Smooth muscle cell (in vitro differentiated cells): ENCODE measurements around the gene CCDC92B. TPM values are rescaled to one million over a fixed set of nuclear protein-coding genes. Genes with fewer than 3 reads are reported as not detected.
"Not testable (repeated sequence)": the region's sequence is repeated elsewhere in the genome, so short reads cannot be mapped to it uniquely, and the experiment has no call there.

Experiments used
- DNase-seq: peaks from one replicate; lab custom pipeline; 2025; ENCODE audit not compliant: unreplicated experiment; lab: John Stamatoyannopoulos, UW
- H2AFZ ChIP-seq: fragments of 200-600 bp; sonication (generic); 2 replicates; pipeline ENCODE4 v1.6.0; 2016; ENCODE audit warnings: antibody characterized with exemption, low read depth, mild to moderate bottlenecking
- H3F3A ChIP-seq: fragments of 200-600 bp; sonication (generic); 2 replicates; pipeline ENCODE4 v1.6.0; 2017; ENCODE audit warnings: antibody characterized with exemption, low read depth
- H3K27ac ChIP-seq: fragments of 200-600 bp; sonication (generic); 2 replicates; pipeline ENCODE4 v1.5.1; 2016; ENCODE audit warnings: low read depth, mild to moderate bottlenecking
- H3K27me3 ChIP-seq: fragments of 200-600 bp; sonication (generic); 2 replicates; pipeline ENCODE4 v1.6.1; 2016; ENCODE audit warnings: low read depth, mild to moderate bottlenecking
- H3K36me3 ChIP-seq: fragments of 200-600 bp; sonication (generic); 2 replicates; pipeline ENCODE4 v1.5.1; 2016; ENCODE audit warnings: low read depth
- H3K4me1 ChIP-seq: fragments of 200-600 bp; sonication (generic); 2 replicates; pipeline ENCODE4 v1.5.1; 2016; ENCODE audit warnings: low read depth
- H3K4me2 ChIP-seq: fragments of 200-600 bp; sonication (generic); 2 replicates; pipeline ENCODE4 v1.6.0; 2016; ENCODE audit warnings: mild to moderate bottlenecking
- H3K4me3 ChIP-seq: fragments of 200-600 bp; sonication (generic); 2 replicates; pipeline ENCODE4 v1.5.1; 2016; ENCODE audit warnings: mild to moderate bottlenecking
- H3K79me2 ChIP-seq: fragments of 200-600 bp; sonication (generic); 2 replicates; pipeline ENCODE4 v1.6.0; 2016; ENCODE audit warnings: low read depth, mild to moderate bottlenecking
- H3K9ac ChIP-seq: fragments of 200-600 bp; sonication (generic); 2 replicates; pipeline ENCODE4 v1.6.0; 2016; ENCODE audit warnings: low read depth
- H3K9me3 ChIP-seq: fragments of 200-600 bp; sonication (generic); replicated peaks from 2 replicates; pipeline ENCODE4 v1.5.1; 2016; ENCODE audit warnings: low read depth
- H4K20me1 ChIP-seq: fragments of 200-600 bp; sonication (generic); 2 replicates; pipeline ENCODE4 v1.6.0; 2016; ENCODE audit warnings: low read depth
- CTCF ChIP-seq: fragments of 200-600 bp; sonication (generic); IDR thresholded peaks from 2 replicates; pipeline ENCODE4 v1.5.1; 2017; ENCODE audit warnings: borderline replicate concordance, mild to moderate bottlenecking, antibody characterized with exemption; ENCODE audit not compliant: insufficient read depth, poor library complexity, severe bottlenecking
- WGBS: methylation state at CpG from one replicate; pipeline ENCODE4 v1.1.7; 2016; ENCODE audit warnings: low lambda C conversion rate; 5-methylcytosine and 5-hydroxymethylcytosine counted together
- polyA plus RNA-seq: library from polyadenylated mRNA; unstranded; fragments of >200 nt; fragmentation: Nextera tagmentation; extraction: Ambion mirVana; gene quantifications from 2 replicates; pipeline ENCODE4 v1.2.1, GENCODE V29; 2016
- total RNA-seq: library from RNA; depleted of rRNA; stranded (reverse); fragments of >200 nt; gene quantifications from 2 replicates; pipeline ENCODE4 v1.2.3, GENCODE V29; 2014

The CCDC92B gene
- total and polyA plus RNA-seq, 2 experiments from 2014 or later: not detected

DNA sequence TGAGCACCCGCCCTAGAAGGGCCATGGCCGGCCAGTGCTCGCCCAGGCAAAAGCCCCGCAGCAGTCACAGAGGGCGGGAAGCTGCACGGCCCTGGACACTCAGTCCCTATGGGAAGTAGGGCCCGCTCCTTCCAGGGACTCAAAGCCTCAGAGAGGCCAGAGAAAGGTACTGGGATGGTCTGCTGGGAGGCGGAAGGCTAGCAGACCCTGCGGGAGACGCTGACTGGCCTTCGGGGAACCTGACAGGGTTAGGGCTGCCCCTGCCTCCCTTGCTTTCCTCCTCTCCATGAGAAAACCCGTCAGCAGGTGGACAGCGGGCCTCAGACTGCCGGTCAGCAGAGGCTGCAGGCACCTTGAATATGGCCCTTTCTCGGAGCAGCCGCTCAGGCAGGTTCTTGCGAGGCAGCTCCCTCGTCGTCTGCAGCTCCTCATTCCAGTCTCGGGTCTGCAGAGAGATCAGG is 49.4 kb downstream of the CCDC92B start:
- H4K20me1 ChIP-seq: peaks cover 8% of the 10 kb centered on the region
- no peaks in the 10 kb centered on the region for H3K9me3 ChIP-seq
- no peak overlapping the region for H3K9ac ChIP-seq
- TF ChIP-seq CTCF: no peak
- 98% methylated on average over 20 of the region's 20 CpGs for WGBS
- H3F3A ChIP-seq: no peaks in the 10 kb centered on the region
- H3K4me2 ChIP-seq: no peak overlapping the region
- H3K4me3 ChIP-seq: no peak overlapping the region
- H3K27me3 ChIP-seq: no peaks in the 10 kb centered on the region
- no peaks in the 10 kb centered on the region for H3K4me1 ChIP-seq
- H3K27ac ChIP-seq: no peak overlapping the region
- no peak overlapping the region for H2AFZ ChIP-seq
- H3K79me2 ChIP-seq: no peaks in the 10 kb centered on the region
- no peak for DNase-seq
- H3K36me3 ChIP-seq: peaks cover 5% of the 10 kb centered on the region

- 94% methylated on average over 18 of the region's 18 CpGs for WGBS
- H3K27me3 ChIP-seq, H3F3A ChIP-seq, H3K4me2 ChIP-seq, H3K79me2 ChIP-seq, H3K36me3 ChIP-seq, H2AFZ ChIP-seq, H3K9me3 ChIP-seq, H3K4me3 ChIP-seq, H3K9ac ChIP-seq, H3K4me1 ChIP-seq, H3K27ac ChIP-seq, H4K20me1 ChIP-seq, DNase-seq: not testable (repeated sequence)
Observed at GRCh38 chr17:2699216-2699805, 50.1 kb downstream of the CCDC92B start.

DNA sequence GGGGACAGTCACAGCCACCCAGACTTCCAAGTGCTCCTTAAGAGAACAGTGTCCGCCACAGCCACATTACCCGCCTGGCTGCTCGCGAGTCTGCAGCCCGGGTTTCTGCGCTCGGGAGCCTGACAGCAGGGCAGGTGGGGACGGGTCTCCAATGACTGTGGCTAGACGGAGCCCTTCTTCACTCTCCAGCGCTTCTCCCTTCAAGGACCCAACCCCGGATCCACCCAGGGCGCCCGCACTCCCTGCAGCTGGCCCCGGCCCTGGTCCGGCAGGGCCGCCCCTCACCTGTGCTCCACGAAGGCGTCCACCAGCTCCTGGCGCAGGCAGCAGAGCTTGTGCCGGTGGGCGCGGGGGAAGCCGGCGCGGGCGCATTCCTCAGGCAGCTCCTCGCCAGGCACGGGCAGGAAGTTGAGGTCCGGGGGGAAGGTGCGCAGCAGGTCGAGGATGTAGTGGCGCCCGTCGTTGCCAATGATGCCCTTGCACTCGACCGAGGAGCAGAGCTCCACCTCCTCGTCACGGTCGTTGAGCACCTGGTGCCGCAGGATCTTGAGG is 51.8 kb downstream of the CCDC92B start:
- no peak for DNase-seq

More for the DNA sequence above, 51.8 kb downstream of the CCDC92B start:
- H3K4me2 ChIP-seq: no peak overlapping the region
- no peaks in the 10 kb centered on the region for H3K27me3 ChIP-seq
- no peak overlapping the region for H2AFZ ChIP-seq
- no peaks in the 10 kb centered on the region for H4K20me1 ChIP-seq
- H3F3A ChIP-seq: no peaks in the 10 kb centered on the region
- peaks cover 5% of the 10 kb centered on the region for H3K36me3 ChIP-seq
- 97% methylated on average over 37 of the region's 40 CpGs for WGBS
- TF ChIP-seq CTCF: no peak
- no peaks in the 10 kb centered on the region for H3K4me1 ChIP-seq
- no peaks in the 10 kb centered on the region for H3K79me2 ChIP-seq
- H3K4me3 ChIP-seq: no peak overlapping the region
- H3K9ac ChIP-seq: no peak overlapping the region
- H3K9me3 ChIP-seq: no peaks in the 10 kb centered on the region
- H3K27ac ChIP-seq: no peak overlapping the region
